ENCODE results near the gene IGF2BP3.

Gene IGF2BP3

DNA sequence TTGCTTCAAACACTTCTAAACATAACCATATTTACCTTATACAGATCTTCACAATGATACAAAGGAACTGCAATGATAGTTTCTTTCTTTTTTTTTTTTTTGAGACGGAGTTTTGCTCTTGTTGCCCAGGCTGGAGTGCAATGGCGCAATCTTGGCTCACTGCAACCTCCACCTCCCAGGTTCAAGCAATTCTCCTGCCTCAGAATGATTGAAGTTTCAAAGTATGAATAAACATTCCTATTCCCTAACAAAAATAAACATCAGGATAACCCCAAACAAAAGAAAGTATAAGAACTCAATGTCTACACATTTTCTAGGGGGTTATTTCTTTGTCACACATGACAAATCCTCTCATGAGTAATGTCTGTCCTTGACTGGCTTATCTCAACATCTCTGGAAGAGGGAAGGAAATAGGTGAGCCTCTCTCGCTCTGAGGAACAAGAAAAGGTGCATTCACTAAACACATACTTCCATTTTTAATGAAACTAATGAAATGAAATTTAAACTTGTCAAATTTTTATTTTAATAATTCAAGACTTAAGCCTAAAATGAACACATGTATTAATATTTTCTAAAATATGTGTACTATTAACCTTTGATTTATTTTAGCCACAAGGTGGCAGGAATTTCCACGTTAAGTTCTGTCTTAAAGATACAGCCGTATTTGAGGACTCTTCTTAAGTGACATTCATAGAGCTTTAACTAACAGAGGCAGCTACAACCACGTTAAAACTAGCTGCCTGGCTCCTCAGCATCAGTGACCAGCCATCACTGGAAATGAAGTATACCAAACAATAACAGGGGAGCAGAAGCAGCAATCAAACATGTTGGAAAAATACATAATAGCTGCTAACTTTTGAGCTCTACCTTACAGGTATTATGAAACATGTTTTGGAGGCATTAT, 112.8 kb downstream of the IGF2BP3 start:
- no peak for TF ChIP-seq TOX (CRISPR knock-in tag; IDR thresholded peaks at IDR 0.05; ENCODE audit: borderline replicate concordance)
- no peak for TF ChIP-seq POU6F1 (CRISPR knock-in tag; IDR thresholded peaks at IDR 0.05; ENCODE audit: borderline replicate concordance, low read depth)
- no peak for TF ChIP-seq ZC3H10 (CRISPR knock-in tag; IDR thresholded peaks at IDR 0.05)
- TF ChIP-seq ZFP3 (CRISPR knock-in tag; IDR thresholded peaks at IDR 0.05) = no peak
- TF ChIP-seq ZNF70 (CRISPR knock-in tag; IDR thresholded peaks at IDR 0.05) = no peak
- no peak for TF ChIP-seq ZNF8 (CRISPR knock-in tag; IDR thresholded peaks at IDR 0.05)
- no peak for TF ChIP-seq OSR1 (CRISPR knock-in tag; IDR thresholded peaks at IDR 0.05)
- no peak for TF ChIP-seq BACH2 (CRISPR knock-in tag; IDR thresholded peaks at IDR 0.05; ENCODE audit: borderline replicate concordance)
- no peak for TF ChIP-seq GLIS3 (CRISPR knock-in tag; IDR thresholded peaks at IDR 0.05)
- TF ChIP-seq CSDC2 (CRISPR knock-in tag; IDR thresholded peaks at IDR 0.05) = no peak
- TF ChIP-seq ZNF565 (CRISPR knock-in tag; conservative IDR thresholded peaks at IDR 0.05; ENCODE audit: low read depth) = no peak
- peak; percentile 93 for ATAC-seq

DNA sequence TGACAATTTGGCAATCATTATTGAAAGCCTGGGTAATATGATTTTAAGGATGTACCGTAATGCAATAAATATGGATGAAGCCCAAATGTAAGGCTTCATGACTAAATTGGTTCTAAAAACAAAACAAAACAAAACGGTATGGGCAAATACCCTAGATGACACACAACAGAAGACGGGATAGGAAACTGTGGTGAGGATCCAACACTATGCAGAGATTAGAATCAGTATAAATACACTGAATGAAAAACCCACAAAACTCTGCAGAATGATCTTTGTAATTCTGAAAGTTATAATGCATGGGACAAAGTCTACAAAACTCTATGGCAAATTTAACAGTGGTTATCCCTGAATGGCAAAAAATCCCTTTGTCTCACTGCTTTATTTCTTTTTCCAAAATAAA, 113.6 kb downstream of the IGF2BP3 start:
- no peak for ATAC-seq
- TF ChIP-seq ISL1 (CRISPR knock-in tag; IDR thresholded peaks at IDR 0.05) = no peak
- no peak for TF ChIP-seq POU6F1 (CRISPR knock-in tag; IDR thresholded peaks at IDR 0.05; ENCODE audit: borderline replicate concordance, low read depth)
- TF ChIP-seq ZNF565 (CRISPR knock-in tag; conservative IDR thresholded peaks at IDR 0.05; ENCODE audit: low read depth) = no peak
- no peak for TF ChIP-seq ESRRG (CRISPR knock-in tag; IDR thresholded peaks at IDR 0.05)
- no peak for TF ChIP-seq ZC3H10 (CRISPR knock-in tag; IDR thresholded peaks at IDR 0.05)
- no peak for TF ChIP-seq ZFP3 (CRISPR knock-in tag; IDR thresholded peaks at IDR 0.05)

DNA sequence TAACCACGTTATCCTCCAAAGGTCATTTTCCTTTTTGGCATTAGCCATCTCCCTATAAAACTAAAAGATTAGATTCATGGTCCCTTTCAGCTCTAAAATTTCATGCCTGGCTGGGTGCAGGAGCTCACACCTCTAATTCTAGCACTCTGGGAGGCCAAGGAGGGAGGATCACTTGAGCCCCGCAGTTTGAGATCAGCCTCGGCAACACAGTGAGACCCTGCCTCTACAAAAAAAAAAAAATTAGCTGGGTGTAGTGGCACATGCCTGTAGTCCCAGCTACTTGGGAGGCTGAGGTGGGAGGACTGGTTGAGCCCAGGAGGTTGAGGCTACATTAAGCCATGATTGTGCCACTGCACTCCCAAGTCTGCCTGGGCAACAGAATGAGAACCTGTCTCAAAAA, 114.1 kb downstream of the IGF2BP3 start:
- TF ChIP-seq GLIS3 (CRISPR knock-in tag; IDR thresholded peaks at IDR 0.05) = no peak
- no peak for TF ChIP-seq ZC3H10 (CRISPR knock-in tag; IDR thresholded peaks at IDR 0.05)
- no peak for TF ChIP-seq TCF4 (CRISPR knock-in tag; IDR thresholded peaks at IDR 0.05; ENCODE audit: borderline replicate concordance)
- no peak for ATAC-seq

DNA sequence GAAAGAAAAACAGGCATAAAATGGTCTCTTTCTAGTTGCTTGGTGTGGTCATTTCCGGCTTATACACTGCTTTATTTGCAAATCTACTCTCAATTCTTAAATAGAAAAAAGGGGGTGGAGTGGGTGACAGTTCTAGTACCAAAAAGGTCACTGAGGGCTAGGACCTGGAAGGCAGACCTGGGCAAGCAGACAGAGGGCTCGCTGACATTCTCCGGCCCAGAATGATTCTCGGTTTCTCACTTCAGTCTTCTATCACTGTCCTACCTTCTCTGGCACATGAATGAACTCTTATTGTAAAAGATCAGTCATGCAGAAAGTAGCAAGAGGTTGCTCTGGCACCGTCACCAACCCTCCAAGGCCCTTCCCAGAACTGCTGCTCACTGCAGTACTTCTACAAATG, 117.1 kb downstream of the IGF2BP3 start:
- no peak for TF ChIP-seq GLIS3 (CRISPR knock-in tag; IDR thresholded peaks at IDR 0.05)
- no peak for ATAC-seq

GRCh38 chr7:23350466-23350865, 119.8 kb downstream of the IGF2BP3 start:
- no peak for ATAC-seq
- TF ChIP-seq ZC3H10 (CRISPR knock-in tag; IDR thresholded peaks at IDR 0.05) (no peak), ESRRG (CRISPR knock-in tag; IDR thresholded peaks at IDR 0.05) (no peak)

DNA sequence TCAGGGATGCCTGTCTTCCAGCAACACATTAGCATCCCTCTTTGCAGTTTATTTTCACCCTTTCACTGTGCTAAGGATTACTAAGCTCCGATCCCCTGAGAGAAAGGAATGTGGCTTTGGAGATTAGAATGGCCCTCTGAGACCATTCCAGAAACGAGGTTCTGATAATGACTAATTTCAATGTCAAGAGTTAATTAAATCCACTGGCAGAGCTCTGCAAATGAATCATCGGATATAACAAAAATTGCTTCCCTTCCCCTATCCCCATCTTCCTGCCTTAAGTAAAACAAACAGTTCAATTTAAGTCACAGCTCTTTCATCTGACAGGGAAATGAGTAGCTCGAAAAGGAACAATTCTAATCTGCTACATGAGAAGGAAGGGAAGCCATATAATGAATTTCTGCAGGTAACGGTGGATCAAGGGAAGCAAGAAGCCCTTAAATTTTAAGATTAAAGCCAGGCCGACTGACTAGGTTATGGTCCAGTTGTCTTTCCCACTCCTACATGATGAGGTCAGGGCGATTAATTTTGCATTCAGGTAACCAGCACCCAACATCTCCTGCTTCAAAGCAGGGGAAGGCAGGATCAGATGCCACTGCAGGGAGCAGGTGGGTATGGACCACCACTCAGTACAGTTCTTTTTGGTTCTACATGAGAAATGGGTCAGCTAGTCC, 120.7 kb downstream of the IGF2BP3 start:
- ATAC-seq = peak; percentile 41
- TF ChIP-seq ZFP30 (CRISPR knock-in tag; IDR thresholded peaks at IDR 0.05) (no peak), CSDC2 (CRISPR knock-in tag; IDR thresholded peaks at IDR 0.05) (no peak), CSRNP3 (CRISPR knock-in tag; IDR thresholded peaks at IDR 0.05) (peak; percentile 51; the same call in 1 of the 2 replicates), ISL1 (CRISPR knock-in tag; IDR thresholded peaks at IDR 0.05) (peak; percentile 93), ZC3H10 (CRISPR knock-in tag; IDR thresholded peaks at IDR 0.05) (no peak; the same call in 1 of the 2 replicates), CREB5 (CRISPR knock-in tag; IDR thresholded peaks at IDR 0.05; ENCODE audit: low read depth) (peak; percentile 84), ZNF565 (CRISPR knock-in tag; conservative IDR thresholded peaks at IDR 0.05; ENCODE audit: low read depth) (no peak)
- TF ChIP-seq, protein P1, sequence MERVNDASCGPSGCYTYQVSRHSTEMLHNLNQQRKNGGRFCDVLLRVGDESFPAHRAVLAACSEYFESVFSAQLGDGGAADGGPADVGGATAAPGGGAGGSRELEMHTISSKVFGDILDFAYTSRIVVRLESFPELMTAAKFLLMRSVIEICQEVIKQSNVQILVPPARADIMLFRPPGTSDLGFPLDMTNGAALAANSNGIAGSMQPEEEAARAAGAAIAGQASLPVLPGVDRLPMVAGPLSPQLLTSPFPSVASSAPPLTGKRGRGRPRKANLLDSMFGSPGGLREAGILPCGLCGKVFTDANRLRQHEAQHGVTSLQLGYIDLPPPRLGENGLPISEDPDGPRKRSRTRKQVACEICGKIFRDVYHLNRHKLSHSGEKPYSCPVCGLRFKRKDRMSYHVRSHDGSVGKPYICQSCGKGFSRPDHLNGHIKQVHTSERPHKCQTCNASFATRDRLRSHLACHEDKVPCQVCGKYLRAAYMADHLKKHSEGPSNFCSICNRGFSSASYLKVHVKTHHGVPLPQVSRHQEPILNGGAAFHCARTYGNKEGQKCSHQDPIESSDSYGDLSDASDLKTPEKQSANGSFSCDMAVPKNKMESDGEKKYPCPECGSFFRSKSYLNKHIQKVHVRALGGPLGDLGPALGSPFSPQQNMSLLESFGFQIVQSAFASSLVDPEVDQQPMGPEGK (CRISPR knock-in tag; IDR thresholded peaks at IDR 0.05; ENCODE audit: borderline replicate concordance) = peak; percentile 72; the same call in 1 of the 2 replicates

Data from SK-N-SH treated with all-trans-retinoic acid at 6 μM for 48 hours (cell line).